Measurements from ENCODE around the gene RNLS.

The RNLS gene
- 0.56 reads per million for total RNA-seq

- DNase-seq, result peak; percentile 48
Measured at GRCh38 chr10:88582806-88583583, at the start of gene RNLS. RNLS (minus strand) TSS chr10:88583318.

GRCh38 chr10:88624840-88625239, 41.7 kb upstream of the RNLS start:
- DNase-seq, result no peak

GRCh38 chr10:88623835-88624234, 40.7 kb upstream of the RNLS start:
- DNase-seq, result no peak

- DNase-seq, result no peak
Measured at GRCh38 chr10:88620441-88620840, 37.3 kb upstream of the RNLS start.

- no peak for DNase-seq
Measured at GRCh38 chr10:88618496-88618895, 35.4 kb upstream of the RNLS start.

- no peak for DNase-seq
Measured at GRCh38 chr10:88617772-88618300, 34.7 kb upstream of the RNLS start.

- DNase-seq, result no peak
Measured at GRCh38 chr10:88616250-88616977, 33.3 kb upstream of the RNLS start.

GRCh38 chr10:88608780-88609179, 25.7 kb upstream of the RNLS start:
- DNase-seq, result no peak

GRCh38 chr10:88608052-88608732, 25.1 kb upstream of the RNLS start:
- no peak for DNase-seq

GRCh38 chr10:88598055-88598454, 14.9 kb upstream of the RNLS start:
- DNase-seq, result no peak

- no peak for DNase-seq
Measured at GRCh38 chr10:88594482-88594881, 11.4 kb upstream of the RNLS start.

GRCh38 chr10:88592906-88593305, 9.8 kb upstream of the RNLS start:
- DNase-seq, result no peak

- DNase-seq, result no peak
Measured at GRCh38 chr10:88592381-88592780, 9.3 kb upstream of the RNLS start.

GRCh38 chr10:88586462-88586861, 3.3 kb upstream of the RNLS start, which contains the start of gene LIPJ:
LIPJ (plus strand) TSS chr10:88586762; CDS start chr10:88590688, 3,926 bp downstream.
- DNase-seq, result no peak

GRCh38 chr10:88583584-88583957, 453 bp upstream of the RNLS start:
- no peak for DNase-seq

GRCh38 chr10:88582411-88582805, 710 bp downstream of the RNLS start:
- no peak for DNase-seq

- no peak for DNase-seq
Measured at GRCh38 chr10:88565072-88565471, 18.0 kb downstream of the RNLS start.

- no peak for DNase-seq
Measured at GRCh38 chr10:88562152-88562551, 21.0 kb downstream of the RNLS start.

- DNase-seq, result no peak
Measured at GRCh38 chr10:88557658-88558057, 25.5 kb downstream of the RNLS start.

- DNase-seq, result no peak
Measured at GRCh38 chr10:88557256-88557655, 25.9 kb downstream of the RNLS start.

- DNase-seq, result no peak
Measured at GRCh38 chr10:88555190-88555908, 27.8 kb downstream of the RNLS start.

- peak; percentile 19 for DNase-seq
Measured at GRCh38 chr10:88553116-88553752, 29.9 kb downstream of the RNLS start.
